Esophagus squamous epithelium (tissue), 5 donors: ENCODE data around the gene PARD3. TPM values are rescaled to one million over a fixed set of nuclear protein-coding genes. Genes with fewer than 3 reads are reported as not detected.

Experiments
- DNase-seq: peaks from one replicate; lab custom pipeline; 2025; lab: John Stamatoyannopoulos, UW
- H3K27ac ChIP-seq, 4 donors: fragments of 200-600 bp; sonication (generic); one replicate each; pipeline ENCODE4 v1.5.1; 2016 to 2019; ENCODE audit warnings: mild to moderate bottlenecking in 1 of 4
- H3K27me3 ChIP-seq, 4 donors: fragments of 200-600 bp; sonication (generic); 1 replicate in 3 of 4; 2 replicates in 1 of 4; pipeline versions ENCODE4 v1.5.1 to v1.6.0; 2017 to 2021; ENCODE audit warnings: antibody characterized with exemption in 1 of 4
- H3K36me3 ChIP-seq, 3 donors: fragments of 200-600 bp; sonication (generic); one replicate each; pipeline ENCODE4 v1.5.1; 2016 to 2019
- H3K4me1 ChIP-seq, 3 donors: fragments of 200-600 bp; sonication (generic); one replicate each; pipeline ENCODE4 v1.5.1; 2017 to 2019
- H3K4me3 ChIP-seq, 4 donors: fragments of 200-600 bp; sonication (generic); 1 replicate in 3 of 4; 2 replicates in 1 of 4; pipeline ENCODE4 v1.5.1; 2016 to 2019; ENCODE audit warnings: mild to moderate bottlenecking in 2 of 4, moderate library complexity in 1 of 4
- H3K9me3 ChIP-seq, 3 donors: fragments of 200-600 bp; sonication (generic); one replicate each; pipeline ENCODE4 v1.5.1; 2016 to 2019
- POLR2A ChIP-seq, 4 donors: fragments of 450-650 bp; IDR thresholded peaks; one replicate each; pipeline ENCODE4 v1.6.1; 2017; ENCODE audit warnings: antibody characterized with exemption in 4 of 4, mild to moderate bottlenecking in 4 of 4, moderate library complexity in 3 of 4
- WGBS, 2 donors: methylation state at CpG; one replicate each; pipeline ENCODE4 v1.1.5; 2018; 5-methylcytosine and 5-hydroxymethylcytosine counted together
- intact Hi-C: fragments of 100-400 bp; cut with DNase I; formaldehyde crosslinking; loops from one replicate; pipeline ENCODE4 v1.15.0; 2022
- total RNA-seq, 4 donors: library from RNA; depleted of rRNA; stranded (reverse); fragments of >200 nt; gene quantifications; one replicate each; pipeline ENCODE4 v1.1.0, GENCODE V29; 2016
- TF ChIP-seq, protein P1 (sequence below), 6 experiments: fragments of 450-650 bp in 4 of 6; fragments of 200-600 bp in 2 of 6; sonication (generic) in 2 of 6; IDR thresholded peaks; one replicate each; pipeline ENCODE4 v1.5.1; 2016 to 2019; ENCODE audit warnings: antibody characterized with exemption in 6 of 6, mild to moderate bottlenecking in 4 of 6, moderate library complexity in 4 of 6
- donor health status: DM: yes; HTN: yes; CAD: no.

The PARD3 gene
- total RNA-seq, 4 donors from 2014 or later, result 57.3 to 114 (median 81.7) TPM

DNA sequence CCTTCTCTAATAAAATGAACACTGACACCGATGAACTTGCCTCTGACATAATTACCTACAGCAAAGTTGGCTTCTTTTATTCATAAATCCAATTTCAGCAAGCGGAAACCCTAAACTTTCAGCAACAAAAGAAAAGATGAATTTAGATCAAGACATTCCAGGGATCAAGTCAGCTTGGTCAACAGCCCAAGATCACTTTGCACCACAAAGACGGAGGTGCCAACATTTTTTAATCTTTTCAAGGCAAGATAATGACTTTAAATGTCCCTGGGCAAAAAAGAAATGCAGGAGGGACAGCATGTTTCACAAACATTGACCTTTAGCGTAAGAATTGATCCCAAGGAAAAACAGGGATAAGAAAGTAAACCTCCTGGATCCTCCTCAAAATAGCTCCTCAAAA, 636.9 kb downstream of the PARD3 start:
- WGBS, 2 donors, result 51 to 60% methylated on average over 4 of the region's 4 CpGs
- H3K27ac ChIP-seq, result no peak overlapping the region
- H3K27me3 ChIP-seq, result no peaks in the 10 kb centered on the region

DNA sequence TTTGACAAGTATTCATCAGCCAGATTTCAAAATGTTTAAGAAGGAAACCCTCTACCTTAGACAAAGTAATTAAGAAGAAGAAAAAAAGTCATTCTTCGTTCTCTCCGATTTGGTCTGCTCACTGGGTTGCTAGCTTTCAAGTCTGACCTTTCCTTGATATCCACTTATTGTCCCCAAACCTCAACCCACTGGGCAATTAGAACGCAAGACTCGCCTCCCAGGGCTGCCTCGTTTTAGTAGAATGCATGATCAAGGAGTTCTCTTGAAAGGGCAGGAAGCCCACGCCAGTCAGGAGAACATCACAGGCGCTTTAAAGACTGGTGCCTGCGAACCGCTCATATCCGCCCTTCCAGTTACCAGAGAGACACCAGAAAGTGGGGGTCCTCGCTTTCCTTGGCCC, 637.7 kb downstream of the PARD3 start:
- no peaks in the 10 kb centered on the region for H3K27me3 ChIP-seq
- intact Hi-C loops, result no loop called here
- H3K27ac ChIP-seq, result no peak overlapping the region
- WGBS, 2 donors, result 84 to 90% methylated on average over 11 of the region's 11 CpGs
- peaks cover 0 to 12% (median 0%) of the 10 kb centered on the region in 3 donors for H3K4me1 ChIP-seq
- no peak overlapping the region for H3K4me3 ChIP-seq
- TF ChIP-seq, protein P1, sequence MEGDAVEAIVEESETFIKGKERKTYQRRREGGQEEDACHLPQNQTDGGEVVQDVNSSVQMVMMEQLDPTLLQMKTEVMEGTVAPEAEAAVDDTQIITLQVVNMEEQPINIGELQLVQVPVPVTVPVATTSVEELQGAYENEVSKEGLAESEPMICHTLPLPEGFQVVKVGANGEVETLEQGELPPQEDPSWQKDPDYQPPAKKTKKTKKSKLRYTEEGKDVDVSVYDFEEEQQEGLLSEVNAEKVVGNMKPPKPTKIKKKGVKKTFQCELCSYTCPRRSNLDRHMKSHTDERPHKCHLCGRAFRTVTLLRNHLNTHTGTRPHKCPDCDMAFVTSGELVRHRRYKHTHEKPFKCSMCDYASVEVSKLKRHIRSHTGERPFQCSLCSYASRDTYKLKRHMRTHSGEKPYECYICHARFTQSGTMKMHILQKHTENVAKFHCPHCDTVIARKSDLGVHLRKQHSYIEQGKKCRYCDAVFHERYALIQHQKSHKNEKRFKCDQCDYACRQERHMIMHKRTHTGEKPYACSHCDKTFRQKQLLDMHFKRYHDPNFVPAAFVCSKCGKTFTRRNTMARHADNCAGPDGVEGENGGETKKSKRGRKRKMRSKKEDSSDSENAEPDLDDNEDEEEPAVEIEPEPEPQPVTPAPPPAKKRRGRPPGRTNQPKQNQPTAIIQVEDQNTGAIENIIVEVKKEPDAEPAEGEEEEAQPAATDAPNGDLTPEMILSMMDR (IDR thresholded peaks at IDR 0.05), result no peak
- TF ChIP-seq POLR2A (IDR thresholded peaks at IDR 0.05), result no peak
- no peak for DNase-seq
- no peaks in the 10 kb centered on the region for H3K36me3 ChIP-seq
- no peaks in the 10 kb centered on the region for H3K9me3 ChIP-seq

More for the DNA sequence above, 636.9 kb downstream of the PARD3 start:
- Histone ChIP-seq H3K36me3 (no peaks in the 10 kb centered on the region), H3K4me3 (no peak overlapping the region), H3K9me3 (no peaks in the 10 kb centered on the region), H3K4me1 (peaks cover 0 to 12% (median 0%) of the 10 kb centered on the region in 3 donors)
- DNase-seq, result no peak
- intact Hi-C loops, result no loop called here
- no peak for TF ChIP-seq POLR2A (IDR thresholded peaks at IDR 0.05)
- TF ChIP-seq, protein P1 (IDR thresholded peaks at IDR 0.05), result no peak

DNA sequence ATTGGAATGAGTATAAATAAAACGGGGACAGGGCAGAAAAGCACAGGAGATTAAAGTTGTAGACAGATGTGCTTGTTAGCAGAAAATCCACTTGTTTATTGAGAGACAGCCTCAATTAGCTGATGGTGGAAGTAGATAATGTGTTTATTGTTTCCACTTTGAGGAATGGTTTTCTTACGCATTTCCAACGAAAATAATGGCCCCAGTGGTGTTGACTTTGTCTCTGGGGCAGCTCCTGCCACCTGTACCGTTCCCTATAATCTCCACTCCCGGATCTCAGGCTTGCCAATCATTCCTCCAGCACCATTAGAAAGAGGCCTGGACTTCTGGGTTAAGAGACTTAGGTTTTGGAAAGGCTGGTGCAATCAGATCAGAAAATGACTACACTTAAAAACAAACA, 638.7 kb downstream of the PARD3 start:
- H3K9me3 ChIP-seq, result no peaks in the 10 kb centered on the region
- H3K36me3 ChIP-seq, result no peaks in the 10 kb centered on the region
- H3K4me1 ChIP-seq, result peaks cover 0 to 2% (median 0%) of the 10 kb centered on the region in 3 donors
- TF ChIP-seq, protein P1 (IDR thresholded peaks at IDR 0.05), result no peak
- no peak for TF ChIP-seq POLR2A (IDR thresholded peaks at IDR 0.05)
- intact Hi-C loops, result no loop called here
- H3K27ac ChIP-seq, result no peak overlapping the region
- whole genome bisulfite sequencing, 2 donors, result 61 to 74% methylated on average over 4 to 5 of the region's 5 CpGs
- no peak overlapping the region for H3K4me3 ChIP-seq
- no peaks in the 10 kb centered on the region for H3K27me3 ChIP-seq
- no peak for DNase-seq

DNA sequence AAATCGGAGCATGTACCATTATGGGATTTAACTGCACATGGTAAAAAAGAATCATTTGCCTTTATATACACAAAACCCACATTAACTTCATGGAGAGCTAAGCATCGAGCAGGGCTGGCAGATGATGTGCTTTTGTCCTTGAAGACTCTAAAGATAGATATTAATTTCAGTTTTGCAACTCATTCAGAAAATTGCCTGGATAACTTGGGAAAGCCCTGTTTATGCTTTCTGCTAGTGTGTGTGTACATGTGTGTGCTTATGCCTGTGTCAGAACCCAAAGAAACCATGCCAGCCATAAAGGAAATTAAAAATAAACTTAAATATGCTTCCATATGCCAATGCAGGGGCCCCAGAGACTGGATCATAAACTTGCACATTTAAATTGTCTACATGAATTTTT, 640.0 kb downstream of the PARD3 start:
- Histone ChIP-seq H3K9me3 (no peaks in the 10 kb centered on the region), H3K4me3 (no peak overlapping the region), H3K27ac (no peak overlapping the region), H3K27me3 (no peaks in the 10 kb centered on the region), H3K4me1 (no peaks in the 10 kb centered on the region), H3K36me3 (no peaks in the 10 kb centered on the region)
- no peak for DNase-seq
- intact Hi-C loops, result no loop called here
- TF ChIP-seq, protein P1 (IDR thresholded peaks at IDR 0.05), result no peak
- no peak for TF ChIP-seq POLR2A (IDR thresholded peaks at IDR 0.05)
- 81 to 85% methylated on average over 2 of the region's 2 CpGs for WGBS, 2 donors

DNA sequence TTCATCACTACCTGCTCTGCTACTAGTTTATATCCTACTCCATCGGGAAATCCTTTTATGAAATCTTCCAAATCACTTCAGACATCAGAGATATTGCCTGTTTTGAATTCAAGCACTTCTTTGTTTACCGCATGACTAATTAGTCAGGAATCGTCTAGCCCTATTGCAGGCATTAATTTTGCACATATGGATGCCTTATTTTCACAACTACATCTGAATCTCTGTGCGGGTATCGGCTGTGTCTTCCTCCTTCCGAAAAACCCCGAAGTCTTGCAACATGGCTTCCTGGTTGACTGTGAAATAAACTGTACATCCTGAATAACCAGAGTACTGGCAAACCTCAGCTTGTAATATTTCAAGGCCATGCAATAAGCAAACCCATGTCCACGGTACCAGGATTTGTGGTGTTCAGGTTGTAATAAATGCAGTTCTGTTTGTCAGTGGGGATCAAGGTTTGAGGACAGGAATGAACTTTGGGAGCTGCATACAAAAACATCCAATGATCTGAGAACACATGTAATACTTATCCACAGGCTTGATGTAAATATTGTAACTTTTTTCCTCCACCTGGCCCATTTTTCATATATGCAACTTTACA, 642.1 kb downstream of the PARD3 start:
- Histone ChIP-seq H3K4me1 (peaks cover 0 to 15% (median 0%) of the 10 kb centered on the region in 3 donors), H3K4me3 (no peak overlapping the region), H3K36me3 (no peaks in the 10 kb centered on the region), H3K9me3 (no peaks in the 10 kb centered on the region), H3K27me3 (no peaks in the 10 kb centered on the region), H3K27ac (no peak overlapping the region)
- DNase-seq, result no peak
- 60 to 61% methylated on average over 8 of the region's 8 CpGs for WGBS, 2 donors
- intact Hi-C loops, result no loop called here
- TF ChIP-seq POLR2A (IDR thresholded peaks at IDR 0.05), result no peak
- TF ChIP-seq, protein P1 (IDR thresholded peaks at IDR 0.05), result no peak
